ENCODE data around the gene SPTBN1. TPM values are rescaled to one million over a fixed set of nuclear protein-coding genes. Genes with fewer than 3 reads are reported as not detected.

Gene SPTBN1
- total and polyA plus RNA-seq, 2 experiments from 2014 or later, result 58.1 to 204 TPM

GRCh38 chr2:54523324-54523959, 67.3 kb downstream of the SPTBN1 start:
- Mint-ChIP-seq H3K9me3 (no peaks in the 10 kb centered on the region), H3K27me3 (ENCODE audit: insufficient read depth, low read depth, poor library complexity) (no peaks in the 10 kb centered on the region)
- no peak overlapping the region for H3K27ac ChIP-seq (ENCODE audit: low read depth)

GRCh38 chr2:54524226-54524991, 68.3 kb downstream of the SPTBN1 start:
- peaks cover 20% of the 10 kb centered on the region for H3K4me1 Mint-ChIP-seq
- H3K27me3 ChIP-seq (ENCODE audit: insufficient read depth), result no peaks in the 10 kb centered on the region
- no peak overlapping the region for H2AFZ ChIP-seq
- H3K27me3 Mint-ChIP-seq (ENCODE audit: insufficient read depth, low read depth, poor library complexity), result no peaks in the 10 kb centered on the region
- no peaks in the 10 kb centered on the region for H3K9me3 Mint-ChIP-seq
- H3K4me3 Mint-ChIP-seq, result no peak overlapping the region
- DNase-seq (ENCODE audit: low spot score), result peak; percentile 39
- peaks cover 17% of the 10 kb centered on the region for H3K4me1 ChIP-seq (ENCODE audit: insufficient read depth)
- H3F3A ChIP-seq (replicated peaks; ENCODE audit: low read depth), result no peaks in the 10 kb centered on the region
- H3K4me2 ChIP-seq, result no peak overlapping the region
- H3K79me2 ChIP-seq (replicated peaks; ENCODE audit: insufficient read depth), result peaks cover 20% of the 10 kb centered on the region; the same call in 1 of the 2 replicates
- peak overlapping the region; percentile 48; the same call in 1 of the 2 replicates for H3K27ac Mint-ChIP-seq
- H4K20me1 ChIP-seq (replicated peaks; ENCODE audit: insufficient read depth), result no peaks in the 10 kb centered on the region; the same call in 1 of the 2 replicates
- no peaks in the 10 kb centered on the region for H3K36me3 ChIP-seq (ENCODE audit: insufficient read depth)
- H3K4me3 ChIP-seq, result no peak overlapping the region
- peak; percentile 27 for ATAC-seq
- H3K36me3 Mint-ChIP-seq (ENCODE audit: low read depth), result peaks cover 19% of the 10 kb centered on the region
- H3K27ac ChIP-seq (ENCODE audit: low read depth), result no peak overlapping the region
- H3K9me2 ChIP-seq (ENCODE audit: insufficient read depth), result no peaks in the 10 kb centered on the region; the same call in 1 of the 2 replicates
- TF ChIP-seq POLR2AphosphoS5 (IDR thresholded peaks at IDR 0.05; ENCODE audit: low read depth), result no peak
- TF ChIP-seq CREB1 (CRISPR knock-in tag; IDR thresholded peaks at IDR 0.05; ENCODE audit: low read depth), result no peak
- TF ChIP-seq ZNF462 (CRISPR knock-in tag; IDR thresholded peaks at IDR 0.05), result no peak
- no peak for TF ChIP-seq EZH2phosphoT487 (IDR thresholded peaks at IDR 0.05; ENCODE audit: unreplicated experiment)
- no peak for TF ChIP-seq NANOG (IDR thresholded peaks at IDR 0.05; ENCODE audit: borderline replicate concordance)
- TF ChIP-seq ETS1 (IDR thresholded peaks at IDR 0.05), result no peak
- TF ChIP-seq STAT1 (IDR thresholded peaks at IDR 0.05; ENCODE audit: unreplicated experiment), result no peak
- TF ChIP-seq ZNF114 (CRISPR knock-in tag; IDR thresholded peaks at IDR 0.05), result no peak
- TF ChIP-seq JUNB (IDR thresholded peaks at IDR 0.05; ENCODE audit: unreplicated experiment), result no peak
- no peak for TF ChIP-seq ZNF331 (CRISPR knock-in tag; IDR thresholded peaks at IDR 0.05; ENCODE audit: low read depth)

More at GRCh38 chr2:54523324-54523959, 67.3 kb downstream of the SPTBN1 start:
- peaks cover 20% of the 10 kb centered on the region for H3K4me1 ChIP-seq (ENCODE audit: insufficient read depth)
- no peak overlapping the region for H3K4me3 Mint-ChIP-seq
- no peaks in the 10 kb centered on the region for H3F3A ChIP-seq (replicated peaks; ENCODE audit: low read depth)
- no peaks in the 10 kb centered on the region for H3K9me2 ChIP-seq (ENCODE audit: insufficient read depth)
- peaks cover 29% of the 10 kb centered on the region for H3K4me1 Mint-ChIP-seq
- no peak overlapping the region for H2AFZ ChIP-seq
- no peak overlapping the region for H3K4me2 ChIP-seq
- H3K27ac Mint-ChIP-seq, result no peak overlapping the region; the same call in 1 of the 2 replicates
- no peak for TF ChIP-seq EZH2phosphoT487 (IDR thresholded peaks at IDR 0.05; ENCODE audit: unreplicated experiment)
- peaks cover 20% of the 10 kb centered on the region; the same call in 1 of the 2 replicates for H3K79me2 ChIP-seq (replicated peaks; ENCODE audit: insufficient read depth)
- no peaks in the 10 kb centered on the region for H3K36me3 ChIP-seq (ENCODE audit: insufficient read depth)
- ATAC-seq, result no peak
- no peak overlapping the region for H3K4me3 ChIP-seq
- no peak for DNase-seq (ENCODE audit: low spot score)
- no peaks in the 10 kb centered on the region for H3K27me3 ChIP-seq (ENCODE audit: insufficient read depth)
- no peaks in the 10 kb centered on the region; the same call in 1 of the 2 replicates for H4K20me1 ChIP-seq (replicated peaks; ENCODE audit: insufficient read depth)
- peaks cover 10% of the 10 kb centered on the region for H3K36me3 Mint-ChIP-seq (ENCODE audit: low read depth)

All from GM23338 (cell line).